AG10803 (cell line): ENCODE results near the gene LPP.
A peak's percentile ranks its signal among the peaks of the same experiment; 100 is the strongest.

Experiments used
- DNase-seq: peaks from one replicate; pipeline ENCODE4 v3.0.0; 2010; ENCODE audit warnings: low read depth
- H3K4me3 ChIP-seq: 2 replicates; pipeline ENCODE4 v1.5.1; 2011; ENCODE audit warnings: mild to moderate bottlenecking, low read length, control low read depth
- TF ChIP-seq, protein P1 (sequence below): conservative IDR thresholded peaks from 2 replicates; pipeline ENCODE4 v1.5.1; 2011; ENCODE audit warnings: mild to moderate bottlenecking, low read length, control low read depth, inconsistent platforms

LPP gene

DNA sequence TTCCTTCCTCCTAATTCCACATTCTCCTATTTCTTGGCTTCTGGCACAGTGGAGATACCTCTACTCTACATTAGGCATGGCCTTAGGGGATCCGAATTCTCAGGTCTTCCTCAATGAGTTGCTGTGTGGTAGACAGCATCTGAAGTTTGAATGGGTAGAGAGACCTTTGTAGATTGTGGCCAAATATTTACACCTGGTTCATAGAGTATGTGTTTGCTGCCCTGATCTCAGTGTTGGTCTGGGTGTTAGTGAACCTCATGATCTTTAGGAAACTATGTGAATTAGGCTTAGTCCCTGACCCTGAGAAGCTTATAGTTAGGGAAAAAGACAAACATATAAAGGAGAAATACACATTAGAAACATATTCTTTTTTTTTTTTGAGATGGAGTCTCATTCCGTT lies 75.8 kb downstream of the LPP start:
- TF ChIP-seq, protein P1, sequence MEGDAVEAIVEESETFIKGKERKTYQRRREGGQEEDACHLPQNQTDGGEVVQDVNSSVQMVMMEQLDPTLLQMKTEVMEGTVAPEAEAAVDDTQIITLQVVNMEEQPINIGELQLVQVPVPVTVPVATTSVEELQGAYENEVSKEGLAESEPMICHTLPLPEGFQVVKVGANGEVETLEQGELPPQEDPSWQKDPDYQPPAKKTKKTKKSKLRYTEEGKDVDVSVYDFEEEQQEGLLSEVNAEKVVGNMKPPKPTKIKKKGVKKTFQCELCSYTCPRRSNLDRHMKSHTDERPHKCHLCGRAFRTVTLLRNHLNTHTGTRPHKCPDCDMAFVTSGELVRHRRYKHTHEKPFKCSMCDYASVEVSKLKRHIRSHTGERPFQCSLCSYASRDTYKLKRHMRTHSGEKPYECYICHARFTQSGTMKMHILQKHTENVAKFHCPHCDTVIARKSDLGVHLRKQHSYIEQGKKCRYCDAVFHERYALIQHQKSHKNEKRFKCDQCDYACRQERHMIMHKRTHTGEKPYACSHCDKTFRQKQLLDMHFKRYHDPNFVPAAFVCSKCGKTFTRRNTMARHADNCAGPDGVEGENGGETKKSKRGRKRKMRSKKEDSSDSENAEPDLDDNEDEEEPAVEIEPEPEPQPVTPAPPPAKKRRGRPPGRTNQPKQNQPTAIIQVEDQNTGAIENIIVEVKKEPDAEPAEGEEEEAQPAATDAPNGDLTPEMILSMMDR: no peak
- no peak for DNase-seq
- H3K4me3 ChIP-seq: no peak overlapping the region

DNA sequence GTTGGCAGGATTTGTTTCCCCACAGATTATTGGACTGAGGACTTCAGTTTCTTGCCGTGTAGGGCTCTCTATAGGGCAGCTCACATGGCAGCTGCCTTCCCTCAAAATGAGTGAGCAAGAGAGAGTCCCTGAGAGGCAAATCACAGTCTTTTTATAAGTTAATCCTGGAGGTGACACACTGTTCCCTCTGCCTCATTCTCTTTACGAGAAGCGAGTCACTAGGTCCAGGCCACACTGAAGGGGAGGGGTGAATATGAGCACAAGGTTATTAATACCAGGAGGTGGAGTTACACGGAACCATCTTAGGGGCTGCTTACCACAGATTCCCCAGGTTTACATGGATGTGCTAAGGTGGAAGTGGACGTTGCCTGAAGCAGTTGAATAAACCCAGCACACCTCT lies 77.0 kb downstream of the LPP start:
- DNase-seq: peak; percentile 29
- TF ChIP-seq, protein P1: no peak
- no peak overlapping the region for H3K4me3 ChIP-seq

DNA sequence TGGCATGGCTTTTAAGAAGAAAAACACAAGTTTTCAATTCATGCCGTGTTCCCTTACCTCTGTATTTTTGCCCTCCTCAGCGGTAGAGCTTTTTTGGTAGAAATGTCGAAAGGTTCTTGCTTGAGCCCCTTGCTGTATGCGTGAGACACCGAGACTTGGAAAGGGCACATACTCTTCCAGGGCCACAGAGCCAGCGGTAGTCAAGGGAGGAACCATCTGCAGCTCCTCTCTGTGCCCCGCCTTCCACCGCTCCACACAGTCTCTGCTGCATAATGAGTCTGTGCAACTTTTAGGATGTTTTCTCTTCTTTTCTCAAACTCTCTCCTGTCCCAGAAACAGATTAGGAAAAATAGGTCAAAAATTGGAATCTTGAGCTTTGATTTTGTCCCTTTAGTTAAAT lies 77.5 kb downstream of the LPP start:
- no peak for DNase-seq
- TF ChIP-seq, protein P1: no peak

DNA sequence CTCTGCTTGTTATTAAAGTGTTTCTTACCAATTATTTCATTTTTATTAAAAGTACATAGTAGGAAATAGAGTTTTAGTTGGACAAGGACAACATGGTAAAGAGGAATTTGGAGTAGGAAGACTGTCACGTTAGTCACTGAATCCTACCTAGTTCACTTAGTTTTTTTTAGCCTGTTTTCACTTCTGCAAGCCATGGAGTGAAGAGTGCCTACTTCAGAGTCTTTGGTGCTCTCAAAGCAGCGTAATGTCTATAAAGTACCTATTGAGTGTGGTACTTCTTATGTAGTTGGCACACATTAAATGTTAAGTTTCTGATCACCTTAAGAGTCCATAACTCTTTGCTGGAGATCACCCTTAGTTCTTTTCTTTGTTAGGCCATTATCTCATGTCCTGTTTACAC lies 78.7 kb downstream of the LPP start:
- TF ChIP-seq, protein P1: no peak
- H3K4me3 ChIP-seq: no peak overlapping the region
- DNase-seq: no peak

More for the DNA sequence above, 77.5 kb downstream of the LPP start:
- no peak overlapping the region for H3K4me3 ChIP-seq

DNA sequence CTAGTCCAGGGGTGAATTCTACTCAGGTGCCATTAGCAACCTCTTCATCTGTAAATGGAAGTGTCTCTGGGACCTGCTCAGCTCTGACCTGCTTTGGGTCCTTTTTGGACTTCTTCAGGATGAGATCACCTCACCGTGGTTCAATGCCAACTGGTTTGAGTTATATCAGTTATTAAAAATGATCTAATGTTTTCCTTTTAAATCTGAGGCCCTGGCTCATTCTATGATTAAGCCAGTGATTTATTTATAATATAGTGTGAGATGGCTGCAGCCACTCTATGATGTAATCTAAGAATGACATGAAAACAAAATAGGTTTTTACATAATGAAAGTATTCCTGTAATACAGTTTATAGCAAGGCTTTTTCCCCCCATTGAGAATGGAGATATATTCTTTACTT lies 79.4 kb downstream of the LPP start:
- TF ChIP-seq, protein P1: no peak
- no peak overlapping the region for H3K4me3 ChIP-seq
- DNase-seq: peak; percentile 35

DNA sequence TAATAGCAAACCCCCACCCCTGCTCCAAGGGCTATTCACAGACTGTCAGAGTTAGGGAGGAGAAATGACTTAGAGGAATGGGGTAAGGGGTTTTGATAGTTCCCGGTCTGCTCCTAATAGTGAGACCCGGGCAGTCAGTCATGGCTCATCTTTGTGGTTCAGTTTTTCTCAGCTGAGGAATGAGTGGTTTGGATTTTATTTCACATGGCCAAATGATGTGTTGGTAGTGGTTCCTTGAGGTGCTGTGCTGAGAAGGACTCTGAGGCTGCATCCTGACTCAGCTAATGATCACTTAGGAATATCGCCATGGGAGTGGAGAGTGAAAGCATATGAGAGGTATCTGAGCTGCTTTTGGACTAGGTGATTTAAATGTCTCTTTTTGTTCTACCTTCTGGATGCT lies 80.2 kb downstream of the LPP start:
- peak; percentile 73 for DNase-seq
- H3K4me3 ChIP-seq: no peak overlapping the region
- TF ChIP-seq, protein P1: no peak

DNA sequence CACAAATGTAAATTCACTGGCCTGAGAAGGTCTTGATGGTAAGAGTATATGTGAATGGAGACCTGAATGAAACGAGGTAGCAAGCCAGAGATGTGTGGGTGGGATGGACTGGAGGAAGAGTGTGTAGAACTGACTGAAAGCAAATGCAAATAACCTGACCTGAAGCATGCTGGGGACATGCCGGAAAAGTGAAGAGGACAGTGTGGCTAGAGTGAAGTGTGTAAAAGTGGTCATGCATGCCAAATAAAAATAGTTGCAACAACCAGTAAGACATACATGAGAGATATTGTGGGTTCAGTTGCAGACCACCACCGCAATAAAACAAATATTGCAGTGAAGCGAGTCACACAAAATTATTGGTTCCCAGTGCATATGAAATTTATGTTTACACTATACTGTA lies 82.3 kb downstream of the LPP start:
- no peak overlapping the region for H3K4me3 ChIP-seq
- TF ChIP-seq, protein P1: no peak
- no peak for DNase-seq
